GM19463 (cell line): ENCODE data around the gene LGALS3.

Experiments used
- ATAC-seq: cut with Tn5 transposase; IDR thresholded peaks from one replicate; pipeline ENCODE4 v1.9.1; 2021; ENCODE audit warnings: mild to moderate bottlenecking, moderate library complexity; ENCODE audit not compliant: unreplicated experiment

LGALS3 gene

DNA sequence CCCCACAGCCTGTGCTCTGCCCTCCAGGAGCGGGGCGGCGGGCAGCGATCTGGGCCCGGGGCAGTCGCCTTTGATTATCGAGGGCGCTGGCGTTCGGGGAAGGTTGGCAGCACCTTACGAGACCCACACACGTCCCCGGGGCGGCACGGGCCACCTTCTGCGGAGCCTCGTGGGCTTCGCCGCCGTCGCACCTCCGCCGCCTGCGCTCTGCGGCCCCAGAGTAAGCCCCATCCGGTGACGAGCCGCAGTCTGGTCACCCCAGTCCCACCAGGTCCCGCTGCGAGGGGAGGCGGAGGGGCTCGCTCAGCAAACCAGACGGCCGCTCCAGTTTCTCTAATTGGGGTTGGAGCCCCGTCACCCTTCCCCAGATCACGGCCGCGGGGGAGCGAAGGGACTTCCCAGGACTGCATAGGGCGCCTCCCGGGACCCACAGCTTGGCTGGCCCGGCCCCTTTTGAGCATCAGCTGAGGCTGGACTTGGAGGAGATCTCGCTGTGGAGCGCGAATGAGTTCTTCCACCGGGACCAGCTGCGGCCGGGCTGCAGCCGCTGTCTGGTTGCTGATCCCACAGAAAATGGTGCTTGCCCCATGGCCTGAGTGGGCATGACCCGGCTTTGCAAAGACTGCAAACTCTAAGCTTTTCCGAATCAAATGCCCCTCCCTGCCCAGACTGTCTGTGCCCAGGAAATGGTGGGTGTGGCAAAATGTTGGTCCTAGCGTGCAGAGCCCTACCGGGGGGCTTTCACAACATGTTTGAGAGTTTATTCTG, 560 bp downstream of the LGALS3 start:
- peak; percentile 59 for ATAC-seq

DNA sequence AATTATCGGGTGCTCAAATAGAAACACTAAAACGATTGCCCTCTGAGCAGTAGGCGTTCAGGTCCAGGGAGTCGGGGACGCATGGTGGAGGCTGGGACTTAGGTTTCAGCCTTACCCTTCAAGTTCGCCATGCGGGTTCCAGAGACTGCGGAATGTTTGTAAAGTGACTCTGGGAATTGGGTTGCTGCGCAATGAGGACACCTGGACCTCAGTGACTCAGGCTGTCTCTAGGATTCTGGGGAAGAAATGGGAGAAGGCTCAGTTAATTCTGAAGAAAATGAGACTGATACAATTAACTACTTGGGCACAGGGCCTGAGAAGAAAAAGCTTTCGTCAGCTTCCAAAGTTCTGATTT, 1.1 kb downstream of the LGALS3 start:
- no peak for ATAC-seq

DNA sequence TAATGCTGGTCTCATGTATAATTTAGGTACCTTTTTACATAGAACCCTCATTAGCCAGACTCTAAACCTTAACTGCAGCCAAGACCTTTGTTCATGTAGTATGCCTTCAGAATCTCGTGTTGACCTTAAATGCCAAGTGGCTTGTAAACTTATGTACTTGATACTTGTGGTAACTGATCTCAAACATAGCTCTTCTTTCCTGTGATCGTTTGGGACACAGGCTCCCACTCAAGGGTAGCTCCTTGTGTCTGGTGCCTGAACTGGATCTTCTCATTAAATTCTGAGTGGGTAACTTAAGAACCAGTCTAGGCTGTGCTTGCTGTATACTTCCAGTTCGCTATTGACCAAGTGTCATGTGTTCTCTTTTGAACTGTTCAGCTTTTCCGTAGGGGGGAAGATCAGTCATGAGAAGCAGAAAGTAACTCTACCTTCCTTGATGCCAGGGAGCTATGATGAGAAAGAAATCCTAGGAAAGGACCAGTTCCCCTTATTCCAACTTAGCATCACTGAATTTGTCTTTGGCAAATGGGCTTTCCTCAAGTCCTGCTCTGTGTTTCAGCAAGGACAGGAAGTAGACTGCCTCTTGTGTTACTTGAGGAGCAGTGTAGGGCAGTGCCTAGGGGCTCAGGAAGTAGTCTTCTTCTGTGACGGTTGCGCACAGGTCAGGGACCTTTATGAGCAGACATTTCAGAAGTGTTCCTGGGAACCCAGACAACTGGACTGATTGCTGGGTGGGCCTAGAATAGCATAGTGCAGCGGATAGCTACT, 2.5 kb downstream of the LGALS3 start:
- no peak for ATAC-seq

DNA sequence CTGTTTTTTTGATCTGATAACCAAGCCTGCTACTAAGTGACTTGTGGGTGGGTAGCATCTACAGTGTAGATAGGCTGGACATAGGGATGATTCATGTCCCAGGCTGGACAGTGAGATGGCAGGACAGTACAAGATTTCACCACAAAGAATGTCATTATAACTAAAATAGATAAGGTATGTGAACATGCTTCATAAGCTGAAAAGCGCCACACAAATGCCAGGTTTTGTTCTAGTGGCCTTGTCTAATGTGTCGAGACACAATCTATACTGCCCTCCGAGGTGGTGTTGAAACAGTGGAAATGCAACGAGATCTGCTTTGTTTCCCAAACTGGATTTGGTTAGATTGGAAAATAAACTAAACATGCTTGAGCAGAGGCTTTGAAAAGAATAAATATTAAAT, 4.4 kb downstream of the LGALS3 start:
- ATAC-seq = no peak

DNA sequence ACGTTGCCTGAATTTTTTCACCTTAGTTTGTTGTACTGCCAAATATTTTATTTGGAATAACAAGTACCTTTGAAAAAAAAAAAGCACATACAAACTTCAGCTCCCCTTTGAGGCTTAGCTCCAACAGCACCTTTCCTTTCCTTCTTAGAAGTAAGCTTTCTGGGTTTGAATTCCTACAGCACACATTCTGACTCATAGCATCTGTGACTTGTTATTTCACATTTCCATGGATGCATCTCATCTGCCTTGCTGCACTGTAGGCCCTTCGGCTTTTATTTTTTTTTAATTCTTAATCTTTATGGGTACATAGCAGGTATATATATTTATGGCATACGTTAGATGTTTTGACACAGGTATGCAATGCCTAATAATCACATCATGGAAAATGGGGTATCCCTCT, 7.2 kb downstream of the LGALS3 start:
- ATAC-seq = no peak

DNA sequence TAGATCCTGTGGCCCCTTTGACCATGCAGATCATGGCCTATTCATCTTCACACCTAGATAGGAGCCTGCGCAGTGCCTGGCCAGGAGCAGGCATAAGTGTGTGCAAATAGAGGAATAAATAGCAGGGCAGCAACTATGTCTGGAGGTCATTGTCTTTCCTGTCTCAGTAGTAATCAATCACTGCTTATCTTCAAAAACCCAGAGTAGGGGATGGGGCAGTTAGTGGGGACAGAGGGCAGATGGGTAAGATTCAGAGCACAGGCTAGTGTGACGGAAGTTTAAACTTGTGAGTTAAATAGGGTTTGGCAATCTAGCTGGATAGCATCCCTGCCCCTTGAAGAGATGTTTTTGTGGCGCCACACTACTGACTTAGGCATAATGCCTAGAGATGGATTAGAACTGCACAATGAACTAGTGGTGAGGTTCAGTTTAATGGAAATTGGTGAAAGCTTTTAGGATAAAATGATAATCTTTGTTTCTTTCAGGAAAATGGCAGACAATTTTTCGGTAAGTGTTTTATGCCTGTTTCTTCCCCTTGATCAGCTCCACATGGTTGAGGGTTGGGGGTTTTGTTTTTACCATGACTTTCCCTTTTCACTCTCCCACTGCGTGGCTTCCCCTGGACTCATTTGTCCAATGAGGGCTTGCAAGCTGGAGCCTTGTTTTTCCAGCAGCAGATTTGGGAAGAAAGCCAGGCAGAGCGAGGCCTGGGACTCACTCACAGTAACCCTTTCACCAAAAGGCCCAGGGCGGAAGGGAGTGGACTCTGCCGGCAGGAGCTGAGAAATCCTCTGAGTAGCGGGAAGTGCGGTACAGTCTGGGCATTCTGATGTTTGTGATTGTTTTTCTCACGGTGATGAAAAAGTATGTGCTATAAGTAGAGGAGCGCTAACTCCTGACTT, 8.1 kb downstream of the LGALS3 start:
- ATAC-seq = no peak

DNA sequence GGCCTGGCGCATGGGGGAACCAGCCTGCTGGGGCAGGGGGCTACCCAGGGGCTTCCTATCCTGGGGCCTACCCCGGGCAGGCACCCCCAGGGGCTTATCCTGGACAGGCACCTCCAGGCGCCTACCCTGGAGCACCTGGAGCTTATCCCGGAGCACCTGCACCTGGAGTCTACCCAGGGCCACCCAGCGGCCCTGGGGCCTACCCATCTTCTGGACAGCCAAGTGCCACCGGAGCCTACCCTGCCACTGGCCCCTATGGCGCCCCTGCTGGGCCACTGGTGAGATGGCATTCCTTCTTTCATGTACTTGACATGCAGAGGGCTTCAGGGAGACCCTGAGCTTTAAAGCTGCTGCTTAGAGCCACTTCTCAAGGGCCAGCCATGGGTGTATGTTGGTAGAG, 9.0 kb downstream of the LGALS3 start:
- no peak for ATAC-seq

DNA sequence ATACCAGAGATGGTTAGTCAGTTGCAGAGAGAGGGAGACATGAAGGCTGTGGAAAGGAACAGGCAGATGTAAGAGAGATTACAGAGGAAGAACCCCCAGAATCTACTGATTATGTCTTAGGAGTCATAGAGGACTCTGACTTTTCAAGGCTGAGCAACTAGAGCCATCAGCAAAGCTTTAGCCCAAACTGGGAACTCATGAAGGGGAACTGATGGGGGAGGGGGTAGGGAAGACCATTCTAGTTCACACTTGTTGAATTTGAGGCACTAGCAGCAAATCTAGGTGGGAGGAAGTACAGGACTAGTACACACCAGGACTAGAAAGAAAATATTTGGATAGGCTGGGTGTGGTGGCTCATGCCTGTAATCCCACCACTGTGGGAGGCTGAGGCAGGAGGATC, 10.1 kb downstream of the LGALS3 start:
- no peak for ATAC-seq

DNA sequence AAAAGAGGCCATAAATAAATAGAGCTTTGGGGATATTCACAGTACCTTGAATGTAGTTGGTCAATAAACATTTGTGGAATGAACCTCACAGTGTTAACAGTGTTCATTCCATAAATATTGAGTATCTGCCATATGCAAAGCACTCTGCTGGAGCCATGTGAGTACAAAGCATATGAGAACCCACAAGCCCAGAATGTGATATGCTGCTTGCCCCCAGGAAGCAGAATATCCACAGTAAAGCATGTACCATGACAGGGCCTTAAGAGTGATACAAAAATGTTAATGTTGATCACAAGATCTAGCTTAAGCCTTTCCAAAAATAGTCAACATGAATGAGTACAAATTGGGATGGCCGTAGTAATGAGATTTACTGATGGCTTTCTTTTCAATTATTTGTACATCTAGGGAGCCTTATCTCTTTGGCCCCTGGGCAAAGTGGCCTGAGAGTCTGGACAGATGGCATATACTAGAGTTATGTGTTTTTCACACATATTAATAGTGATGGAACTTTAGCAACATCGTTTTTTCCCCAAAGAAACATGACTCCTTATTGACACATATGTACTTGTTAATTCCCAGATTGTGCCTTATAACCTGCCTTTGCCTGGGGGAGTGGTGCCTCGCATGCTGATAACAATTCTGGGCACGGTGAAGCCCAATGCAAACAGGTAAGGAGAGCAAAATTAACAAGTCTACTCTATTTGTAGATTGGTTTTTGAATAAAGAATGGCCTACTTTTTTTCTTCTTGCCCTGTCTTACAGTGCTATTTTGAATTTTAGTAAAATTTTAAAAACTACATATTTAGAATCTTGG, 10.9 kb downstream of the LGALS3 start:
- ATAC-seq = no peak

DNA sequence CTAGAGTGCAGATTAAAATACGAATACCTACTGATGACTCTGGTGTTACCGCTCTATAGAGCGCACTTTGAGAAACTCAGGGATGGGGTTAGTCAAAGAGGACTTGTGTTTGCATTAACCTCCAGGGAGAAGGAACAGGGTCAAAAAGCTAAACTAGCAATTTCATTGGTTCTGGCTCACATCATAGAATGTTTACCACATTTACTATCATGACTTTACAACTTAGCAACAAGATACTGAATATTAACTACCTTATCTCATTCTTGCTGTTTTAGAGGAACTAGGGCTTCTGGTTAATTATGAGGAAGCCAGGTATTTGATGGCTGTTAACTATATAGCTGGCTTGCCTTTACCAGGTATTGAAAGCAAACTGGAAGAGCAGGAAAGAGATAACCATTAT, 12.8 kb downstream of the LGALS3 start:
- ATAC-seq = no peak

DNA sequence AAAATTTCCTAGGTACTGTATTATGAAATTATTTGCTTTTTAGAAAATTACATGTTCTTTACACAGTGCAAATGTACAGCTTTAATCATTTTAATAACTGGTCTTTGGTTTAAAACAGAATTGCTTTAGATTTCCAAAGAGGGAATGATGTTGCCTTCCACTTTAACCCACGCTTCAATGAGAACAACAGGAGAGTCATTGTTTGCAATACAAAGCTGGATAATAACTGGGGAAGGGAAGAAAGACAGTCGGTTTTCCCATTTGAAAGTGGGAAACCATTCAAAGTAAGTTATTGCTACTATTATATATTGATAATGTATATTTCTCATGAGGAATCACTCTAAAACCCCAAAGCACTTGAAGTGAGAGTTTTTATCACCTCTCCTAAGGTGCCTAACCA, 13.4 kb downstream of the LGALS3 start:
- ATAC-seq = no peak

DNA sequence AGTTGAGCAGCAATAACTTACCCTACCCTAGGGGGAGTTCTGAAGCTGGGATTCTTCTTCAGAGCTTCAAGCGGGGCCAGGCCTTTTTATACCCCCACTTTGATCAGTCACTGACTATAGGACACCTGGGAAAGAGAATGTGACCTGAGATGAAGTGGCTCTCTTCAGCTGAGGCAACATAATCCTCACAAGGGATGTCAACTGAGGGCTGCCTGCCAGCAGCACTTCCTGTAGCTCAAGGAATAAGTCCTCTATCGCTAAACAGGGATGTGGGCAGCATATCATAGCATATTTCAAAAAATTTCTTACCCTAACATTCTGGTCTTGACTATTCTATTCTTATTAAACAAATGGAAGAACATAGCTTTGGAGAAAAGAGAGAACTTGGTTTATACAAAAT, 17.4 kb downstream of the LGALS3 start:
- no peak for ATAC-seq

DNA sequence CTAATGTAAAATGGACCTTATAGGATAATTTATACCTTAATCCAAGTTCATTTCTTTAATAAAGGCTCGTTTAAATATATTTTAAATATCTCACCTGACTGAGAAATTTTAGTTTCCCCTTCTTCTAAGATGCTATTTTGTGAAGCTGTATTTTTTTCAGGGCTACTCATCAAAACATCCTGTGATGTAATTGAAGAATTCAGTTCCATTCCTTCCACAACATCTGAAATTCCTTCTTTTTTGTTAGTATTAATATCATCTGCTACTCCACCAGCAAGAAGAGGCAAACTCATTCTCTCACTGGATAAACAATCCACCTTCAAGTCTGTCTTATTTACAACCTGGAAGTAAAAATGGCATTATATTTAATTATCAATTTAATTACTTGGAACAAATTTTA, 22.5 kb downstream of the LGALS3 start:
- no peak for ATAC-seq

DNA sequence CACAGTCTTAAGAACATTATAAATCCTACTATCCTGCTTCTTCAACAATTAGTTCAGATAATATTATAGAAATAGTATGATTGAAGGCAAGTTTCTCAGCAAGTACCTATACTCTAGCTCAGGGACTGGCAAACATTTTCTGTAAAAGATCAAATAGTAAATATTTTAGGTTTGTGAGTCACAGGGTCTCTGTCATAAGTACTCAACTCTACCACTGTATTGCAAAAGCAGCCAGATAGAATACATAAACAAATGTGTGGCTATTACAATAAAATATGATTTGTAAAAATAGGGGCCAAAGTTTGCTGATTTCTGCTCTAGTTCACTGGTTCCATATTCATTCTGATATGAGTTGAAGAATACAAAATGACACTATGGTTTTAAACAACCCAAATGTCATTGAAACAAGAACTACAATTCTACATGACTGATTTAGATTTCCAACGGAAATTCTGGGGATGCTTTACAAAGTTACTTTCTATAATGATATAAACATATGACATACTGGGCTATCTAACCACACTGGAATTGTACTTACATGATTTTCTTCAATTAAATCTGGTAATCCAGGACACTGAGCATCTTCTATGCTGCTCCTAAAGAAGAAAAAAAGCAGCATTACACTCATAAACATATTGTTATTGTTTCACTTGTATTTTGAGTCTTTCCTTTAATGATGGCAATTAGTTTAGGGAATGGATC, 23.2 kb downstream of the LGALS3 start:
- ATAC-seq = no peak

DNA sequence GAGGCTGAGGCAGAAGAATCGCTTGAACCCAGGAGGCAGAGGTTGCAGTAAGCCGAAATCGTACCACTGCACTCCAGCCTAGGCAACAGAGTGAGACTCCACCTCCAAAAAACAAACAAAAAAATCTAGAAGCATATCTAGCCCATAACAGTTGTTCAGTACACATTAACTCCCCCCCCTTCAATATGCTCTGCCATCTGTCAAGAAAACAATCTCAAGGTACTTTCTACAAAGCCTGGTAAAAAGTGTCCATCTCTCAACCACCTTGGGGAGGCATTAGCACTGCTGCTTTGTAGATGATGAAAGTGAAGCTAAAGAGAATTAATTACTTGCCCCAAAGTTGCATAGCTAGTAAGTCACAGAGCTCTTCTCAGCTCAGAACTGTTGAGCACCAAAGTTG, 24.9 kb downstream of the LGALS3 start:
- no peak for ATAC-seq

DNA sequence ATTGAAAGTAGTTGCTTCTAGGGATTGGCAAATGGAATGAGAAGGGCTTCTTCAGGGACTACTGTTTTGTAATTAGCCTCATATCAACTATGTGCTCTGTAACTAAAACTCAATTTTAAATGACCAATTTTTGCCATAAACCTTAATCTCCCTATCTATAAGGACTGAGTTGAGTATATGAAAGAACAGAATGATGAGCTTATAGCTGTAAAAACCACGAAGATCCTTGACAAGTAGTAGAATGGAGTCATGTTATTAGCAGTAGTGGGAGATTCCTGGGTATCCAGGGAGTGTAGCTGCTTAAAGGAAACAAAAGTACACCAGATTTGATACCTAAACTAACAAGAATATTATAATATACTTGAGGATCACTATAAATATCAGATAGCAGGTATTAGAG, 28.0 kb downstream of the LGALS3 start:
- no peak for ATAC-seq

DNA sequence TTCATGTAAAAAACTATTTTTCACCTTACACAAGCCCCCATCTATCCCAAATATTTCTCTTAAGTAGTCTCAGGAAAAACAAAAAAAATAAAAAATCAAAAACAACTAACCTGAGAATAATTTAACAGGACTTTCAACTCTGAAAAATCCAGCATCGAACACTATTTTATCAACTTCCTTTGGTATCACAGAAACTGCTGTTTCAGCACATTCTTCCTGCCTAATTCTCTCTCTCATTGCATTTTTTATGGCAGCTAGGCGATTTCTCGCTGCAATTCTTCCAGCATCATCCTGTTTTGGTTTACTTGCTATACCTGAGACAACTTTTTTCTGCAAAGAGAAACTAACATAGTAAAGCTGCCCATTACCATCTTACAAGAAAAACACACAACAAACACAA, 29.4 kb downstream of the LGALS3 start:
- ATAC-seq = no peak

DNA sequence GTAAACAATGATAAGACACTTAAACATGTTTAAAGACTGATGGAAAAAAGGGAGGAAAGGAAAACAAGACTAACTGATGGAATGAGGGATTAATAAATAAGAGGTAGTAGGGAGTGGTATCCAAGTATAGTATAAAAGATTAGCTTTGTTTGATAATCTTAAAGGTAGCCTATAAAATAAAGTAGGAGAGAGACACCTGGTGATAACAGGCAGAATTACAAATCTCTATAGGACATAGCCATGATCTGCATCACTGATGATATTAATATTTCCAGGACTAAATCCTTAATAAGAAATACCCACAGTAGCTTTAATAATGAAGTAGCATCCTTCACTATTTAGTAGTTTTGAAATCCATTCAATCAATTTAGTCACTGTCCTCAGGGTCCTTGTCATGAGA, 31.9 kb downstream of the LGALS3 start:
- no peak for ATAC-seq

DNA sequence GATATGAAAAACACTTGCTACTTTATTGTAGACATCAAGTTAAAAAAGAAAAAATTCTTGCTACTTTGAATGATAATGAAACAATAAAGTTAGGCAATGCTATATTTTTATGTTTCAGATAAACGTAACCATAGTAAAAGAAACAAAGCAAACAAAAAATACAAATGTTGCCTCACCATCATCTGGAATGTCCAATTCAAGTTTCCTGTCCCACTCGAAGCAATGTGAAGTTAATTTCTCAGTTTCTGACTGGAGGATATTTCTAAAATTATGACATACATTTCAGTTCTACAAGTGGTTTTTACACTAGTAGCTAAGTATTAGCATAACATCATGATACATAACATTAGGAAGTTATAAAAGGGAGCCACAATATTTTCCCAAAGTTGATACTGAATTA, 41.5 kb downstream of the LGALS3 start:
- ATAC-seq = no peak

DNA sequence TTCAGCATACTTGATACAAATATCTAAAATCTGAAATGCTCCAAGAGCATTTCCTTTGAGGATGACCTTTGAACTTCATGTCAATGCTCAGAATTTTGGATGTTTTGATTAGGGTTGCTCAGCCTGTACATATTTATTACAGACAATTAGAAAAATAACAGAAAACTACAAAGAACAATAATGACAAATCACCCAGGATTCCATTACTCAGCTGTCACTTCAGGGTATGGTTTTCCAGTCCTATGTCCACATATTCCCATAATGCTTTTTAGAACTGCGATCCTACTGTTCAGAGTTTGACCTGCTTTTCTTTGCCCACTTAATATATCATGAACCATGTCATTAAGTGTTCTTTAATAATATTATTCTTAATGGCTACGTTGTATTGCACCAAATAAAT, 51.0 kb downstream of the LGALS3 start:
- no peak for ATAC-seq
